ENCODE measurements around the gene FCHSD2. TPM values are rescaled to one million over a fixed set of nuclear protein-coding genes. Genes with fewer than 3 reads are reported as not detected.
A peak's percentile ranks its signal among the peaks of the same experiment; 100 is the strongest.

FCHSD2 gene
- total RNA-seq, 6 donors from 2014 or later = 22.5 to 55.6 (median 42.7) TPM

DNA sequence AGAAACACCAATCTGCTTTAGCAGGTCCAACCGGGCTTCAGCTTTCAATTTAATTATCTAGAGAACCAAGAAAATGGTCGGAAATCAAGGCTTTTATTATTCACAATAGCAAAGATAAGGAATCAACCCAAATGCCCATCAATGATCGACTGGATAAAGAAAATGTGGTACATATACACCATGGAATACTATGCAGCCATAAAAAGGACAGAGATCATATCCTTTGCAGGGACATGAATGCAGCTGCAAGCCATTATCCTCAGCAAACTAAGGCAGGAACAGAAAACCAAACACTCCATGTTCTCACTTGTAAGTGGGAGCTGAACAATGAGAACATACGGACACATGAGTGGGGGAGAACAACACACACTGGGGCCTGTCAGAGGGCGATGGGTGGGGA, 274.1 kb downstream of the FCHSD2 start:
- DNase-seq (no peak), ATAC-seq (ENCODE audit: low FRiP score in 2 of 2) (no peak)
- WGBS, 2 donors = 96% methylated on average over 5 of the region's 5 CpGs
- Histone ChIP-seq H3K27ac (no peak overlapping the region), H3K36me3 (peaks cover 0 to 8% (median 3%) of the 10 kb centered on the region in 4 donors), H3K27me3 (no peaks in the 10 kb centered on the region), H3K9me3 (no peaks in the 10 kb centered on the region), H3K4me1 (peaks cover 0 to 12% (median 6%) of the 10 kb centered on the region in 4 donors), H3K4me3 (no peak overlapping the region)
- TF ChIP-seq CTCF (IDR thresholded peaks at IDR 0.05) = no peak
- no peak for TF ChIP-seq POLR2A (IDR thresholded peaks at IDR 0.05)
- TF ChIP-seq EP300 (IDR thresholded peaks at IDR 0.05) = no peak
- no peak for TF ChIP-seq POLR2AphosphoS5 (IDR thresholded peaks at IDR 0.05)

DNA sequence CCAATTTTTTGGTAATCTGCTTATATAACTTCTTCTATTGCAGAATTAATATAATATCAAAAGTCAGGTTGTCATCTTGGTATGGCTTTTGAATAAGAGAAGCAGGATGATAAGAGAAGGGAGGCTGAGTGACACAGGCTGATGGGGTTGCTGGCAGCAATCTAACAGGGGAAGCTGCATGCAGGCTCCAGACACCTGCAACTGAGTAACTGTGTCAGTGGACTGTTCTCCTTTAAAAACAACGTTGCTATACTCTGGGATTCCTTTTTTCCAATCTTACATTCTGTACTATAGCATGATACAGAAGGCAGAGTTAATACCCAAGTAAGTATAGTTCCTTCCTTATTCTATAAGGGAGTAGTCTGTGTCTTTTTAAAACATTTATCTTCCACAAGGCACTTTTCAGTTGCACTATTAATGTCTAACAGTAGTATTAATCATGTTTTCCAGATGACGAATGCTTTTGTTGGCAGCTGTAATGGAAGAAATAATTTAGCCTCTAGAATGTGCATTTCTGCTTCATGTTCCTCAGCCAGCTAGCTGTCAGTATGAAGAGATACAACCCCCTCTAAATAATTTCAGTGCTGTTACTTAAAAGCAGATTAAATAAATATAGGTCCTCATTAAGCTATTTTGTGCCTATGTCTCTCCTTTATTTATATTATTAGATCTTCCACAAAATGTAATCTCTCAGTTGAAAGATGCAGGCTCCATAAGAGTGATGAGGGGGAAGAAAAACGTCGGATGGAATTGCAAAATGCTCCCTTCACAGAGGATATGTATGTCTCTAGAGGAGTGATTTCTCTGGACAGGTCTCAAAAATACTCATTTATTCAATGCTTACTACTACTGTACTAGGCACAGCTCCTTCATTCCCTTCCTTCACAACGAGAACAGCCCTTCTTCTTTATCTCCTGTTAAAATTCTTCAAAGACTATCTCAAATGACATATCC, 277.1 kb downstream of the FCHSD2 start:
- WGBS, 2 donors = 41 to 50% methylated on average over 5 of the region's 5 CpGs
- no peak for TF ChIP-seq POLR2AphosphoS5 (IDR thresholded peaks at IDR 0.05)
- no peak for TF ChIP-seq CTCF (IDR thresholded peaks at IDR 0.05)
- no peak for TF ChIP-seq POLR2A (IDR thresholded peaks at IDR 0.05)
- TF ChIP-seq EP300 (IDR thresholded peaks at IDR 0.05) = no peak
- peaks cover 0 to 12% (median 6%) of the 10 kb centered on the region in 4 donors for H3K4me1 ChIP-seq
- peaks cover 0 to 12% (median 3%) of the 10 kb centered on the region in 4 donors for H3K36me3 ChIP-seq
- DNase-seq (no peak), ATAC-seq (ENCODE audit: low FRiP score in 2 of 2) (peak in 1 of 2 donors; percentile 48)
- H3K27ac ChIP-seq = no peak overlapping the region
- H3K27me3 ChIP-seq = no peaks in the 10 kb centered on the region
- H3K4me3 ChIP-seq = no peak overlapping the region
- H3K9me3 ChIP-seq = no peaks in the 10 kb centered on the region

- Histone ChIP-seq H3K27ac (no peak overlapping the region), H3K4me3 (no peak overlapping the region), H3K27me3 (no peaks in the 10 kb centered on the region), H3K9me3 (no peaks in the 10 kb centered on the region), H3K4me1 (peaks cover 0 to 12% (median 6%) of the 10 kb centered on the region in 4 donors), H3K36me3 (peaks cover 0 to 15% (median 3%) of the 10 kb centered on the region in 4 donors)
- no peak for TF ChIP-seq POLR2AphosphoS5 (IDR thresholded peaks at IDR 0.05)
- TF ChIP-seq CTCF (IDR thresholded peaks at IDR 0.05) = no peak
- no peak for TF ChIP-seq POLR2A (IDR thresholded peaks at IDR 0.05)
- TF ChIP-seq EP300 (IDR thresholded peaks at IDR 0.05) = no peak
- DNase-seq (no peak), ATAC-seq (ENCODE audit: low FRiP score in 2 of 2) (no peak)
- 50 to 53% methylated on average over 1 of the region's 1 CpG for WGBS, 2 donors
Observed at GRCh38 chr11:72863916-72864315, 278.2 kb downstream of the FCHSD2 start.

DNA sequence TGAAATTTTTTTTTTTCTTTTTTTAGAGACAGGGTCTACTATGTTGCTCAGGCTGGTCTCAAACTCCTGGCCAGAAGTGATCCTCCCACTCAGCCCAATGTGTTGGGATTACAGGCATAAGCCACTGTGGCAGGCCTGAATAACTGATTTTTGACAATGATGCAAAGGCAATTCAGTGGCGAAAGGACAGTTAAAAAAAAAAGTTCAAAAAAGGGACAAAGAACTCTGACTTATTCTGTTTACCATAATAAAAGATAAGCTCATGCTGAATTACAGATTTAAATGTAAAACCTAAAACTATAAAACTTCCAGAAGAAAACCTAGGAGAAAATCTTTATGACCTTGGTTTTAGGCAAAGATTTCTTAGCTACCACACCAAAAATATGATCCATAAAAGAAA, 279.0 kb downstream of the FCHSD2 start:
- no peak for ATAC-seq (ENCODE audit: low FRiP score in 2 of 2)
- no peak for DNase-seq
- WGBS, 2 donors = 88 to 97% methylated on average over 1 of the region's 1 CpG
- no peak overlapping the region for H3K27ac ChIP-seq
- H3K27me3 ChIP-seq = no peaks in the 10 kb centered on the region
- H3K36me3 ChIP-seq = peaks cover 0 to 15% (median 3%) of the 10 kb centered on the region in 4 donors
- TF ChIP-seq EP300 (IDR thresholded peaks at IDR 0.05) (no peak), POLR2A (IDR thresholded peaks at IDR 0.05) (no peak), CTCF (IDR thresholded peaks at IDR 0.05) (no peak), POLR2AphosphoS5 (IDR thresholded peaks at IDR 0.05) (no peak)
- H3K4me1 ChIP-seq = peaks cover 0 to 12% (median 6%) of the 10 kb centered on the region in 4 donors
- no peak overlapping the region for H3K4me3 ChIP-seq
- no peaks in the 10 kb centered on the region for H3K9me3 ChIP-seq

Measured in upper lobe of left lung (tissue), 6 donors.